GM21381 (cell line): ENCODE measurements around the gene NMNAT3.

Experiments
- ATAC-seq: cut with Tn5 transposase; IDR thresholded peaks from one replicate; pipeline ENCODE4 v1.9.1; 2021; ENCODE audit warnings: mild to moderate bottlenecking, moderate library complexity; ENCODE audit not compliant: unreplicated experiment

Gene NMNAT3

DNA sequence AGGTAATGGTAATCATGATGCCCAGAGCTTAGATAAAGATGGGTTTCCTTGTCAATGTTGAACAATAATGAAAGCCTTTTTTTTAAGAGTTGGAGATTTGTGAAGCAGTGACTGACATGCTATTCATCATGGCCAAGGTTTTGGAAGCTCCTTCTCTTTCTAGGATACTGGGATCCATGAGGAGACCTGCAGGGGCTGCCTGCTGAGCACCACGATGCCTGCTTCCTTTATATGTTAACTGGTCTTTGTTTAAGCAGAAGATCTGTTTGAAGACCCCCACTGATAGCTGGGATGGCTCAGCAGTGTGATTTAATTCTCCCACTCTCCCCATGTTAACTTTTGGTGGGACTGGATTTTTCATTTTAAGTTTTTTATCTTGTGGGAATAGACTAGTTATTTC is 154.1 kb downstream of the NMNAT3 start:
- no peak for ATAC-seq

- no peak for ATAC-seq
Observed at GRCh38 chr3:139523166-139523565, 154.6 kb downstream of the NMNAT3 start.

GRCh38 chr3:139522421-139522820 is 155.4 kb downstream of the NMNAT3 start:
- ATAC-seq: no peak

DNA sequence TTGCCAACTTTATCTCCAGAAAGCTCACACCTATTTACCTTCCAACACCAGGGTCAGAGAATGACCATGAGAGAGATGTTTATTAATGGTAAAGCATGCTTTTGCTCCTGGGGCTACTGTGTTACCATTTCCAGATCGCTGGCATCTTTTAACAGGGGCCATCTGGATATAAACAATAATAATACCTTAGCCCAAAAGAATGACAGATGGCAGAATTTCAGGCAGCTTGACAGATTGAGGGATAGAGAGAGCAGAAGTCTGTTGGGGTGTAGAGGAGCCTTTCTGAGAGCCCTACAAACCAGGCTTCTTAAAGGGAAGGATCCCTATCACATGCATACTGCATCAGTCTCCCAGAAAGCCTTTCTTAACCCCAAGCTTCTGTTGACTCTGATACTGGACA is 156.0 kb downstream of the NMNAT3 start:
- no peak for ATAC-seq

- ATAC-seq: no peak
Observed at GRCh38 chr3:139521144-139521543, 156.6 kb downstream of the NMNAT3 start.

DNA sequence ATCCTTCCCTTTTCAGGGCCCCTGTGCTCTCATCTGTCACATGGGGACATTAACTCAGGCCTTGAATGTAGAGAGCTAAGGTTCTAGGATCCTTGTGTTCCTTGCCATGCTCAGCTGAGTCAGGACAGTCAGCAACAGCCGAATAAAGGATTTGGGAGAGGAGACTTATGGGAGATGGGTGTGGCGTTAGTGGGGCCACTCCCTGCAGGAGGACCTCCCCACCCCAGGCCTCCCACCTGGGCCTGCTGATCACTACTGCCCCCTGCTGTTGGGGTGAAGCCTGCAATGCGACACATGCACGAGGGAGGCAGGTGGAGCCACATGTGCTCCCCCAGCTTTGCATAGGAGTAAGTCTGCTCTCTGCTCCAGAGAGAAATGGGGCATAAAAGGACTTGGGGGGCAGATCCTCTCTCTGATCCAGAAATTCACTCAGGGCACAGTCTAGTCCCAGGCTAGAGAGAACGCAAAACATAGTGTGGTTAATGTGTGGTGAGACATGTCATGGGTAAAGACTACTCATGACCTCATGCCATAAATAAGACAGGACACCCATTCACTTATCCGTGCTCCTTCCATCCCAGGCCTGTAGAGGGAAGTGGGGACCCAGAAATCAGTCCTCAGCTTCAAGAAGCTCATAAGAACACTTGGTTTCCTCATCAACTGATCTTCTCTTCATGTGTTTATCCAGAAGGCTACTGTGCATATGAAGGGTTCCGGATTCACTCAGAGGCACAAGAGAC is 157.6 kb downstream of the NMNAT3 start:
- ATAC-seq: no peak

DNA sequence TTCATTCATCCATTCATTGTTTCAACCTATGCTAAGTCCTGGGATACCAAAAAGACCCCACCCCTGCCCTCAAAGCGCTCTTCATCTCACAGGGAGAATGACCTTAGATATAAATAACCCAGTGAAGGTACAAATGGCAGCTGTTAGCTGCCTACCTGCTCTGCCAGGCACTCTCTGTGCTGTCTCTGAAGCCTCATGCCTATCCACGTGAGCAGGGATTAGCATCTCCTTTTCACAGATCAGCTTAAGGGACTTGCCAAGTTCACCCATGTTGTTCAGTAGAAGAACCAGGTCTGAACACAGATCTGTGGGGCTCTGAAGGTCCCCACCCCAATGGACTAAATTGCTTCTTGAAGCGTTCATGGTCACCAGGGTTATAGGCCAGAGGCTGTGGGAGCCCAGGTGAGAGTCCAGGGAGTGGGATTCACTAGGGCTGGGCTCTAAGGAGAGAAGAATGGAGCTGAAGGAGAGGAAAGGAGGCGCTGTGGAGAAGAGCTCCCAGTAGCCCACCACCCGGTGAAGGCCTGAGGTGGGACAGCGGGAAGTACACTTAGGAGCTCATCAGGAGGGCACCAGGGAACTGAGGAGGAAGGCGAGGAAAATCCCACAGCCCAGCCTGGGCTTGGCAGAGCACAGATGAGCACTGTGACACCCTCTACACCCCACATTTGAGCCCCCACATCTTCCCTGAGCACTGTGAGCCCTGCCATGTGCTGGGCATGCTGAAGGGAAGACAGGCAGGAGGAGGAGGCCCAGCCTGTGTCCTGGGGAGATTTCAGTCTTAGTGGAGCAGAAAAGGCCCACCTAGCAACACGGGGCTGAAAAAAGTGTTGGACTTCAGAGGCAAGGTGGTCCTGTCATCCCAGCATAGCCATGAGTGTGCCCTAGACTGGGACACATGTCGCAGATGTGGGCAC is 158.6 kb downstream of the NMNAT3 start:
- no peak for ATAC-seq

DNA sequence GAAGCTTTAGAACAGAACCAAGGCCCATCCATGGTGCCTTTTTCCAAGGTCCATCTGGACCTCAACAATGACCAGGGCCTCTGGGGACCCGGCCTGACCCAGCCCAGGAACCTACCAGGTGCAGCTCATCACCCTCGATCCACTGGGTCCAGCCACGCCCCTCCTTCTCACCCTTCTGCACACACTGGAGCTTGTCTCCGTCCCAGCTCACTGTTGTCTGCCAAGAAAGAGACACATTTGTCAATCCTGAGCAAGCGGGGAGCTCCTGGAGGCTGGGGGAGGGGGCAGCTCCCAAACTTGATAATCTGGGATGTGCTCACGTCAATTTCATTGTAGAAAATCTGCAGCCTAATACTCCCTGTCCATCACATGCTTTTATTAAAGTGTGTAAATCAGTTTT is 159.5 kb downstream of the NMNAT3 start:
- no peak for ATAC-seq

- no peak for ATAC-seq
Observed at GRCh38 chr3:139517321-139518065, 160.3 kb downstream of the NMNAT3 start.

- no peak for ATAC-seq
Observed at GRCh38 chr3:139514741-139515140, 163.0 kb downstream of the NMNAT3 start.
